Gastrocnemius medialis (tissue), 4 donors: ENCODE results near the gene AMACR. TPM values are rescaled to one million over a fixed set of nuclear protein-coding genes. Genes with fewer than 3 reads are reported as not detected.

Experiments used
- ATAC-seq, 2 donors: fragments of 150-250 bp; one replicate each; pipeline ENCODE4 v1.9.1; 2016
- DNase-seq, 2 donors: peaks; one replicate each; pipeline ENCODE4 v3.0.0-alpha.2; 2019
- H3K27ac ChIP-seq, 4 donors: fragments of 200-600 bp; sonication (generic); 1 replicate in 1 of 4; 2 replicates in 3 of 4; pipeline ENCODE4 v1.5.1; 2016 to 2018; ENCODE audit warnings: mild to moderate bottlenecking in 2 of 4, moderate library complexity in 1 of 4
- H3K27me3 ChIP-seq, 3 donors: fragments of 200-600 bp; sonication (generic) in 2 of 3; 1 replicate in 1 of 3; 2 replicates in 2 of 3; pipeline versions ENCODE4 v1.5.1 to v1.6.0; 2016 to 2019; ENCODE audit warnings: mild to moderate bottlenecking in 1 of 3, moderate library complexity in 1 of 3
- H3K36me3 ChIP-seq, 2 donors: fragments of 200-600 bp; sonication (generic) in 1 of 2; one replicate each; pipeline ENCODE4 v1.5.1; 2017 to 2018
- H3K4me1 ChIP-seq, 2 donors: fragments of 200-600 bp; sonication (generic) in 1 of 2; one replicate each; pipeline ENCODE4 v1.5.1; 2016 to 2017; ENCODE audit warnings: mild to moderate bottlenecking in 2 of 2
- H3K4me3 ChIP-seq, 4 donors: fragments of 200-600 bp; sonication (generic) in 3 of 4; 1 replicate in 1 of 4; 2 replicates in 3 of 4; pipeline ENCODE4 v1.5.1; 2016 to 2019; ENCODE audit warnings: mild to moderate bottlenecking in 2 of 4
- H3K9me3 ChIP-seq, 3 donors: fragments of 200-600 bp; sonication (generic) in 2 of 3; 1 replicate in 1 of 3; 2 replicates in 2 of 3; pipeline ENCODE4 v1.5.1; 2016 to 2019
- CTCF ChIP-seq, 5 experiments: fragments of 450-650 bp in 3 of 5; fragments of 200-600 bp in 2 of 5; sonication (generic) in 2 of 5; IDR thresholded peaks in 4 of 5; conservative IDR thresholded peaks in 1 of 5; 1 replicate in 4 of 5; 2 replicates in 1 of 5; pipeline ENCODE4 v1.5.1; 2016 to 2019; ENCODE audit warnings: antibody characterized with exemption in 5 of 5, mild to moderate bottlenecking in 3 of 5, moderate library complexity in 3 of 5
- POLR2A ChIP-seq, 2 donors: fragments of 450-650 bp; IDR thresholded peaks; one replicate each; pipeline ENCODE4 v1.6.1; 2017; ENCODE audit warnings: antibody characterized with exemption in 2 of 2, mild to moderate bottlenecking in 2 of 2, moderate library complexity in 2 of 2
- in situ Hi-C, 4 donors: fragments of 200-750 bp; cut with MboI; loops; one replicate each; pipeline versions ENCODE4 v1.15.0 to v1.8.0; 2017; ENCODE audit warnings: low sequenced_read_pairs in 4 of 4
- intact Hi-C: fragments of 100-400 bp; cut with DNase I; formaldehyde crosslinking; loops from one replicate; pipeline ENCODE4 v1.15.1; 2023; ENCODE audit warnings: low total_unique reads
- total RNA-seq, 4 donors: library from RNA; depleted of rRNA; stranded (reverse); fragments of >200 nt; gene quantifications; one replicate each; pipeline versions ENCODE4 v1.1.0 to v1.2.3, GENCODE V29; 2016

Gene AMACR
- total RNA-seq, 4 donors from 2014 or later: 2.5 to 15.3 (median 3.1) TPM

- Histone ChIP-seq H3K27me3 (no peaks in the 10 kb centered on the region), H3K9me3 (no peaks in the 10 kb centered on the region), H3K27ac (no peak overlapping the region), H3K4me3 (no peak overlapping the region), H3K36me3 (no peaks in the 10 kb centered on the region), H3K4me1 (peaks cover 0 to 14% of the 10 kb centered on the region in 2 donors)
- intact Hi-C loops: no loop called here
- in situ Hi-C loops: no loop called here
- DNase-seq (no peak), ATAC-seq (no peak)
- TF ChIP-seq POLR2A (IDR thresholded peaks at IDR 0.05) (no peak), CTCF (IDR thresholded peaks at IDR 0.05 in 4 of 5, conservative IDR thresholded peaks at IDR 0.05 in 1 of 5) (no peak)
Measured at GRCh38 chr5:34054400-34054729, 46.5 kb upstream of the AMACR start.

GRCh38 chr5:34053571-34054399 is 45.9 kb upstream of the AMACR start:
- intact Hi-C loops (no loop called here), in situ Hi-C loops (no loop called here)
- no peak overlapping the region for H3K4me3 ChIP-seq
- H3K36me3 ChIP-seq: no peaks in the 10 kb centered on the region
- peaks cover 0 to 14% of the 10 kb centered on the region in 2 donors for H3K4me1 ChIP-seq
- no peak for ATAC-seq
- TF ChIP-seq CTCF (IDR thresholded peaks at IDR 0.05 in 4 of 5, conservative IDR thresholded peaks at IDR 0.05 in 1 of 5) (no peak), POLR2A (IDR thresholded peaks at IDR 0.05) (no peak)
- H3K27me3 ChIP-seq: no peaks in the 10 kb centered on the region
- no peaks in the 10 kb centered on the region for H3K9me3 ChIP-seq
- H3K27ac ChIP-seq: no peak overlapping the region
- DNase-seq: no peak

GRCh38 chr5:34053133-34053532 is 45.3 kb upstream of the AMACR start:
- intact Hi-C loops: no loop called here
- Histone ChIP-seq H3K4me1 (peaks cover 0 to 14% of the 10 kb centered on the region in 2 donors), H3K36me3 (no peaks in the 10 kb centered on the region), H3K27me3 (no peaks in the 10 kb centered on the region), H3K4me3 (no peak overlapping the region), H3K9me3 (no peaks in the 10 kb centered on the region), H3K27ac (no peak overlapping the region)
- DNase-seq: no peak
- ATAC-seq: no peak
- no peak for TF ChIP-seq CTCF (IDR thresholded peaks at IDR 0.05 in 4 of 5, conservative IDR thresholded peaks at IDR 0.05 in 1 of 5)
- no peak for TF ChIP-seq POLR2A (IDR thresholded peaks at IDR 0.05)
- in situ Hi-C loops: no loop called here

GRCh38 chr5:34051374-34051980 is 43.6 kb upstream of the AMACR start:
- in situ Hi-C loops: no loop called here
- no peaks in the 10 kb centered on the region for H3K27me3 ChIP-seq

More at GRCh38 chr5:34051374-34051980, 43.6 kb upstream of the AMACR start:
- Histone ChIP-seq H3K4me3 (no peak overlapping the region), H3K9me3 (no peaks in the 10 kb centered on the region), H3K27ac (no peak overlapping the region), H3K36me3 (no peaks in the 10 kb centered on the region), H3K4me1 (peaks cover 0 to 14% of the 10 kb centered on the region in 2 donors)
- intact Hi-C loops: no loop called here
- no peak for DNase-seq
- ATAC-seq: no peak
- TF ChIP-seq POLR2A (IDR thresholded peaks at IDR 0.05) (no peak), CTCF (IDR thresholded peaks at IDR 0.05 in 4 of 5, conservative IDR thresholded peaks at IDR 0.05 in 1 of 5) (no peak)
